Measurements from ENCODE around the gene ZNF239. TPM values are rescaled to one million over a fixed set of nuclear protein-coding genes. Genes with fewer than 3 reads are reported as not detected.
A peak's percentile ranks its signal among the peaks of the same experiment; 100 is the strongest.
"Not testable (repeated sequence)": the region's sequence is repeated elsewhere in the genome, so short reads cannot be mapped to it uniquely, and the experiment has no call there.

ZNF239 gene
- total RNA-seq (2014; rRNA removed; shearing (Covaris generic)) = 1.7 and 2.5 TPM in 2 replicates

GRCh38 chr10:43574001-43574892 lies at the start of gene ZNF239:
Gene ZNF239, minus strand, starts transcription at chr10:43574616. Its CDS starts 16,537 bp downstream, at chr10:43558079.
- peak; percentile 52 to 75 for DNase-seq (ENCODE audit: low read depth in 1 of 2, low spot score in 2 of 2)
- Histone ChIP-seq H3K27ac (no peak within 1 kb of the TSS), H3K27me3 (replicated peaks) (no peaks in the 10 kb centered on the region), H3K36me3 (no peaks in the 10 kb centered on the region), H3K4me3 (peak within 1 kb of the TSS; percentile 35), H3K9me3 (replicated peaks) (peaks cover 5% of the 10 kb centered on the region; the same call in 1 of the 2 replicates), H3K4me1 (replicated peaks) (no peaks in the 10 kb centered on the region)

GRCh38 chr10:43623351-43623750 lies 48.9 kb upstream of the ZNF239 start:
- Histone ChIP-seq H3K4me1 (replicated peaks) (no peaks in the 10 kb centered on the region), H3K9me3 (replicated peaks) (no peaks in the 10 kb centered on the region), H3K36me3 (no peaks in the 10 kb centered on the region), H3K27ac (no peak overlapping the region), H3K27me3 (replicated peaks) (no peaks in the 10 kb centered on the region), H3K4me3 (peak overlapping the region; percentile 11; the same call in 1 of the 2 replicates)
- peak in 1 of 2 experiments; percentile 9 for DNase-seq (ENCODE audit: low read depth in 1 of 2, low spot score in 2 of 2)

- H3K4me1 ChIP-seq (replicated peaks) = no peaks in the 10 kb centered on the region
- H3K27me3 ChIP-seq (replicated peaks) = no peaks in the 10 kb centered on the region
- no peaks in the 10 kb centered on the region for H3K36me3 ChIP-seq
- 0 out of 2 replicates have a peak, but pooled peaks cover 2% of the 10 kb centered on the region for H3K9me3 ChIP-seq (replicated peaks)
- H3K4me3 ChIP-seq = no peak overlapping the region
- no peak overlapping the region for H3K27ac ChIP-seq
- DNase-seq (ENCODE audit: low read depth in 1 of 2, low spot score in 2 of 2) = no peak
These were observed 47.6 kb upstream of the ZNF239 start for GRCh38 chr10:43622038-43622437.

- DNase-seq (ENCODE audit: low read depth in 1 of 2, low spot score in 2 of 2) = no peak
- Histone ChIP-seq H3K4me1 (replicated peaks) (no peaks in the 10 kb centered on the region), H3K9me3 (replicated peaks) (peaks cover 2% of the 10 kb centered on the region; the same call in 1 of the 2 replicates), H3K27me3 (replicated peaks) (no peaks in the 10 kb centered on the region), H3K4me3 (no peak overlapping the region), H3K36me3 (no peaks in the 10 kb centered on the region), H3K27ac (no peak overlapping the region)
These were observed 45.0 kb upstream of the ZNF239 start for GRCh38 chr10:43619368-43619767.

- Histone ChIP-seq H3K4me1 (replicated peaks) (no peaks in the 10 kb centered on the region), H3K4me3 (no peak overlapping the region), H3K36me3 (no peaks in the 10 kb centered on the region), H3K27me3 (replicated peaks) (no peaks in the 10 kb centered on the region), H3K27ac (no peak overlapping the region), H3K9me3 (replicated peaks) (peaks cover 2% of the 10 kb centered on the region; the same call in 1 of the 2 replicates)
- DNase-seq (ENCODE audit: low read depth in 1 of 2, low spot score in 2 of 2) = no peak
These were observed 42.4 kb upstream of the ZNF239 start for GRCh38 chr10:43616697-43617370.

- no peaks in the 10 kb centered on the region for H3K27me3 ChIP-seq (replicated peaks)
- no peak overlapping the region for H3K27ac ChIP-seq
- H3K9me3 ChIP-seq (replicated peaks) = no peaks in the 10 kb centered on the region; the same call in 1 of the 2 replicates
- H3K4me3 ChIP-seq = no peak overlapping the region
- 0 out of 2 replicates have a peak, but pooled peaks cover 7% of the 10 kb centered on the region for H3K4me1 ChIP-seq (replicated peaks)
- no peaks in the 10 kb centered on the region for H3K36me3 ChIP-seq
- no peak for DNase-seq (ENCODE audit: low read depth in 1 of 2, low spot score in 2 of 2)
These were observed 36.2 kb upstream of the ZNF239 start for GRCh38 chr10:43610636-43611035.

- 0 out of 2 replicates have a peak, but pooled peaks cover 7% of the 10 kb centered on the region for H3K4me1 ChIP-seq (replicated peaks)
- H3K27me3 ChIP-seq (replicated peaks) = no peaks in the 10 kb centered on the region
- no peak overlapping the region for H3K27ac ChIP-seq
- H3K9me3 ChIP-seq (replicated peaks) = no peaks in the 10 kb centered on the region
- DNase-seq (ENCODE audit: low read depth in 1 of 2, low spot score in 2 of 2) = no peak
- H3K4me3 ChIP-seq = no peak overlapping the region
- H3K36me3 ChIP-seq = no peaks in the 10 kb centered on the region
These were observed 32.8 kb upstream of the ZNF239 start for GRCh38 chr10:43607199-43607573.

- DNase-seq (ENCODE audit: low read depth in 1 of 2, low spot score in 2 of 2) = peak; percentile 31 to 62
- H3K4me3 ChIP-seq = peak within 1 kb of the TSS; percentile 48
- H3K36me3 ChIP-seq = no peaks in the 10 kb centered on the region
- no peaks in the 10 kb centered on the region for H3K9me3 ChIP-seq (replicated peaks)
- H3K27ac ChIP-seq = no peak within 1 kb of the TSS
- H3K4me1 ChIP-seq (replicated peaks) = 0 out of 2 replicates have a peak, but pooled peaks cover 7% of the 10 kb centered on the region
- H3K27me3 ChIP-seq (replicated peaks) = no peaks in the 10 kb centered on the region
These were observed 32.1 kb upstream of the ZNF239 start, which contains the start of gene ZNF485 for GRCh38 chr10:43606323-43607198. Gene ZNF485, plus strand, starts transcription at chr10:43606438. Its CDS starts 613 bp downstream, at chr10:43607051.

GRCh38 chr10:43605850-43606322 lies 31.5 kb upstream of the ZNF239 start:
- Histone ChIP-seq H3K27me3 (replicated peaks) (no peaks in the 10 kb centered on the region), H3K9me3 (replicated peaks) (no peaks in the 10 kb centered on the region), H3K27ac (no peak overlapping the region), H3K4me1 (replicated peaks) (0 out of 2 replicates have a peak, but pooled peaks cover 7% of the 10 kb centered on the region), H3K36me3 (no peaks in the 10 kb centered on the region), H3K4me3 (peak overlapping the region; percentile 48)
- peak in 1 of 2 experiments; percentile 6 for DNase-seq (ENCODE audit: low read depth in 1 of 2, low spot score in 2 of 2)

- not testable (repeated sequence) for H3K4me1 ChIP-seq (replicated peaks); H3K27me3 ChIP-seq (replicated peaks); H3K4me3 ChIP-seq; H3K36me3 ChIP-seq; H3K9me3 ChIP-seq (replicated peaks); H3K27ac ChIP-seq; DNase-seq (ENCODE audit: low read depth in 1 of 2, low spot score in 2 of 2)
These were observed 27.2 kb upstream of the ZNF239 start for GRCh38 chr10:43601576-43601975.

GRCh38 chr10:43599333-43599732 lies 24.9 kb upstream of the ZNF239 start:
- H3K4me1 ChIP-seq (replicated peaks) = no peaks in the 10 kb centered on the region
- H3K27me3 ChIP-seq (replicated peaks) = no peaks in the 10 kb centered on the region
- no peaks in the 10 kb centered on the region for H3K36me3 ChIP-seq
- no peak for DNase-seq (ENCODE audit: low read depth in 1 of 2, low spot score in 2 of 2)
- H3K4me3 ChIP-seq = no peak overlapping the region
- H3K9me3 ChIP-seq (replicated peaks) = no peaks in the 10 kb centered on the region
- no peak overlapping the region for H3K27ac ChIP-seq

- DNase-seq (ENCODE audit: low read depth in 1 of 2, low spot score in 2 of 2) = no peak
- Histone ChIP-seq H3K4me1 (replicated peaks) (no peaks in the 10 kb centered on the region), H3K36me3 (no peaks in the 10 kb centered on the region), H3K9me3 (replicated peaks) (no peaks in the 10 kb centered on the region), H3K27me3 (replicated peaks) (no peaks in the 10 kb centered on the region), H3K4me3 (no peak overlapping the region), H3K27ac (no peak overlapping the region)
These were observed 24.0 kb upstream of the ZNF239 start for GRCh38 chr10:43598446-43598845.

- Histone ChIP-seq H3K36me3 (no peaks in the 10 kb centered on the region), H3K27ac (no peak overlapping the region), H3K4me3 (no peak overlapping the region), H3K9me3 (replicated peaks) (peaks cover 4% of the 10 kb centered on the region; the same call in 1 of the 2 replicates), H3K4me1 (replicated peaks) (no peaks in the 10 kb centered on the region), H3K27me3 (replicated peaks) (no peaks in the 10 kb centered on the region)
- DNase-seq (ENCODE audit: low read depth in 1 of 2, low spot score in 2 of 2) = no peak
These were observed 22.1 kb upstream of the ZNF239 start for GRCh38 chr10:43596546-43596945.

Measured in SJSA1 (cell line).